Loucy (cell line): ENCODE results near the gene TBC1D7.
A peak's percentile ranks its signal among the peaks of the same experiment; 100 is the strongest.

Experiments
- H2AFZ ChIP-seq: fragments of 200-600 bp; sonication (generic); 2 replicates; pipeline ENCODE4 v1.6.0; 2016; ENCODE audit warnings: antibody characterized with exemption, mild to moderate bottlenecking, low read length, moderate library complexity
- H3F3A ChIP-seq: fragments of 200-600 bp; 2 replicates; pipeline ENCODE4 v1.6.0; 2016; ENCODE audit warnings: antibody characterized with exemption, low read depth, mild to moderate bottlenecking
- H3K27me3 ChIP-seq: fragments of 200-600 bp; sonication (generic); 2 replicates; pipeline ENCODE4 v1.6.1; 2014; ENCODE audit warnings: low read length, mild to moderate bottlenecking; ENCODE audit not compliant: insufficient read depth, poor library complexity, severe bottlenecking
- H3K36me3 ChIP-seq: fragments of 200-600 bp; sonication (generic); 2 replicates; pipeline ENCODE4 v1.6.1; 2016; ENCODE audit warnings: low read length; ENCODE audit not compliant: insufficient read depth
- H3K4me1 ChIP-seq: fragments of 200-600 bp; sonication (generic); 2 replicates; pipeline ENCODE4 v1.5.1; 2014; ENCODE audit warnings: low read length, mild to moderate bottlenecking; ENCODE audit not compliant: insufficient read depth, poor library complexity, severe bottlenecking
- H3K4me2 ChIP-seq: fragments of 200-600 bp; sonication (generic); 2 replicates; pipeline ENCODE4 v1.6.0; 2014; ENCODE audit warnings: antibody characterized with exemption, low read length, low read depth, mild to moderate bottlenecking; ENCODE audit not compliant: poor library complexity, severe bottlenecking
- H3K4me3 ChIP-seq: fragments of 200-600 bp; sonication (generic); 2 replicates; pipeline ENCODE4 v1.5.1; 2014; ENCODE audit warnings: low read length, mild to moderate bottlenecking, mixed read lengths; ENCODE audit not compliant: poor library complexity, severe bottlenecking
- H3K79me2 ChIP-seq: fragments of 200-600 bp; sonication (generic); 2 replicates; pipeline ENCODE4 v1.6.1; 2014; ENCODE audit warnings: low read length; ENCODE audit not compliant: insufficient read depth
- H3K9ac ChIP-seq: fragments of 200-600 bp; sonication (generic); 2 replicates; pipeline ENCODE4 v1.6.0; 2014; ENCODE audit warnings: mild to moderate bottlenecking, low read depth, low read length, moderate library complexity; ENCODE audit not compliant: poor library complexity, severe bottlenecking
- H3K9me2 ChIP-seq: fragments of 200-600 bp; sonication (generic); replicated peaks from 2 replicates; pipeline ENCODE4 v1.6.1; 2016; ENCODE audit warnings: low read depth, low read length, mixed read lengths
- H3K9me3 ChIP-seq: fragments of 200-600 bp; sonication (generic); 2 replicates; pipeline ENCODE4 v1.6.1; 2014; ENCODE audit warnings: mild to moderate bottlenecking, antibody characterized with exemption, low read length, low read depth; ENCODE audit not compliant: insufficient read depth
- H4K20me1 ChIP-seq: fragments of 200-600 bp; sonication (generic); 2 replicates; pipeline ENCODE4 v1.6.0; 2014; ENCODE audit warnings: antibody characterized with exemption, low read length, mild to moderate bottlenecking; ENCODE audit not compliant: insufficient read depth, poor library complexity, severe bottlenecking
- CTCF ChIP-seq: fragments of 200-600 bp; sonication (generic); conservative IDR thresholded peaks from 2 replicates; pipeline ENCODE4 v1.5.1; 2014; ENCODE audit warnings: mild to moderate bottlenecking, antibody characterized with exemption, low read length
- EZH2phosphoT487 ChIP-seq: fragments of 200-600 bp; IDR thresholded peaks from 2 replicates; pipeline ENCODE4 v1.6.1; 2018; ENCODE audit warnings: antibody characterized with exemption, mild to moderate bottlenecking, moderate library complexity, borderline replicate concordance

The TBC1D7 gene

GRCh38 chr6:13328076-13328874 is at the start of gene TBC1D7:
TSS of gene TBC1D7 (minus strand) at chr6:13328537. CDS start at chr6:13326898, 1,639 bp downstream.
- Histone ChIP-seq H3K9me3 (no peaks in the 10 kb centered on the region), H2AFZ (peak within 1 kb of the TSS; percentile 83), H4K20me1 (no peaks in the 10 kb centered on the region), H3K27me3 (no peaks in the 10 kb centered on the region), H3K4me3 (peak within 1 kb of the TSS; percentile 94), H3K4me2 (peak within 1 kb of the TSS; percentile 93), H3K79me2 (peaks cover 24% of the 10 kb centered on the region), H3K4me1 (peaks cover 29% of the 10 kb centered on the region), H3K9me2 (no peaks in the 10 kb centered on the region), H3K9ac (peak within 1 kb of the TSS; percentile 92), H3F3A (peaks cover 2% of the 10 kb centered on the region; the same call in 1 of the 2 replicates), H3K36me3 (no peaks in the 10 kb centered on the region; the same call in 1 of the 2 replicates)
- TF ChIP-seq CTCF: no peak
- no peak for TF ChIP-seq EZH2phosphoT487

- no peaks in the 10 kb centered on the region for H3K9me2 ChIP-seq
- H4K20me1 ChIP-seq: no peaks in the 10 kb centered on the region
- no peak overlapping the region for H3K4me3 ChIP-seq
- H3F3A ChIP-seq: no peaks in the 10 kb centered on the region
- TF ChIP-seq EZH2phosphoT487: no peak
- TF ChIP-seq CTCF: no peak
- peaks cover 21% of the 10 kb centered on the region for H3K4me1 ChIP-seq
- no peaks in the 10 kb centered on the region for H3K79me2 ChIP-seq
- no peak overlapping the region for H2AFZ ChIP-seq
- H3K27me3 ChIP-seq: no peaks in the 10 kb centered on the region
- H3K4me2 ChIP-seq: no peak overlapping the region
- no peak overlapping the region for H3K9ac ChIP-seq
- H3K9me3 ChIP-seq: no peaks in the 10 kb centered on the region
- H3K36me3 ChIP-seq: no peaks in the 10 kb centered on the region
Observed at GRCh38 chr6:13377054-13377758, 48.9 kb upstream of the TBC1D7 start.

- Histone ChIP-seq H3K4me3 (no peak overlapping the region), H3K9me2 (no peaks in the 10 kb centered on the region), H3K9me3 (no peaks in the 10 kb centered on the region), H2AFZ (no peak overlapping the region), H3F3A (no peaks in the 10 kb centered on the region), H3K79me2 (no peaks in the 10 kb centered on the region), H3K27me3 (no peaks in the 10 kb centered on the region), H3K4me2 (no peak overlapping the region), H3K36me3 (no peaks in the 10 kb centered on the region), H3K4me1 (peaks cover 21% of the 10 kb centered on the region), H3K9ac (no peak overlapping the region), H4K20me1 (no peaks in the 10 kb centered on the region)
- no peak for TF ChIP-seq CTCF
- no peak for TF ChIP-seq EZH2phosphoT487
Observed at GRCh38 chr6:13375360-13375878, 47.1 kb upstream of the TBC1D7 start.
